Neural cell (in vitro differentiated cells): Measurements from ENCODE around the gene MKNK1.

Source experiments
- EP300 ChIP-seq: fragments of 450-650 bp; conservative IDR thresholded peaks from 2 replicates; pipeline ENCODE4 v1.6.1; 2014; ENCODE audit warnings: antibody characterized with exemption, mild to moderate bottlenecking, moderate library complexity; ENCODE audit not compliant: poor library complexity, severe bottlenecking
- EZH2 ChIP-seq: fragments of 200-600, 300-800 bp; shearing (Covaris generic), sonication (generic); IDR thresholded peaks from 2 replicates; pipeline ENCODE4 v1.6.1; 2014; ENCODE audit warnings: antibody characterized with exemption, low read length, borderline replicate concordance, mild to moderate bottlenecking; ENCODE audit not compliant: insufficient read depth, poor library complexity, severe bottlenecking
- POLR2AphosphoS5 ChIP-seq: IDR thresholded peaks from 2 replicates; pipeline ENCODE4 v1.6.1; 2012
- TF ChIP-seq, protein P1 (sequence below): fragments of 450-650 bp; IDR thresholded peaks from 2 replicates; pipeline ENCODE4 v1.5.1; 2014; ENCODE audit warnings: antibody characterized with exemption, mild to moderate bottlenecking, moderate library complexity; ENCODE audit not compliant: poor library complexity, severe bottlenecking

DNA sequence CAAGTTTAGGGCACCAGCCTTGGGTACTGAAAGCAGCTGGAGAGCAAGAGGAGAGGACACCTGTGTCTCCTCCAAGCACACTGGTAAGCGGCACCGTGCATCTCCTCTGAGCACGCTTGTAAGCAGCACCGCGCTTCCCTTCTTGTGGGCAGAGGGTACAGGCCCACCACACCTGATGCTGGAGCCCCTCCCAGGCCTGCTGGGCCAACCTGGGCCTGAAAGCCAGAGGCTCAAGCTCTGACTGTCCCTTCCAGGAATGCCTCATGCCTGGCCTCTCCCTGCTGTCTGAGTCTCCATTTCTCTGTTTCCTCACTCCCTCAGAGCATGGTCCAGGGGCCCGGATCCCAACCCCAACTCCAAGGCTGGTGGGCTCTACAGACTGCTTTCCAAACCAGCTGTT is 88.5 kb downstream of the MKNK1 start:
- TF ChIP-seq, protein P1, sequence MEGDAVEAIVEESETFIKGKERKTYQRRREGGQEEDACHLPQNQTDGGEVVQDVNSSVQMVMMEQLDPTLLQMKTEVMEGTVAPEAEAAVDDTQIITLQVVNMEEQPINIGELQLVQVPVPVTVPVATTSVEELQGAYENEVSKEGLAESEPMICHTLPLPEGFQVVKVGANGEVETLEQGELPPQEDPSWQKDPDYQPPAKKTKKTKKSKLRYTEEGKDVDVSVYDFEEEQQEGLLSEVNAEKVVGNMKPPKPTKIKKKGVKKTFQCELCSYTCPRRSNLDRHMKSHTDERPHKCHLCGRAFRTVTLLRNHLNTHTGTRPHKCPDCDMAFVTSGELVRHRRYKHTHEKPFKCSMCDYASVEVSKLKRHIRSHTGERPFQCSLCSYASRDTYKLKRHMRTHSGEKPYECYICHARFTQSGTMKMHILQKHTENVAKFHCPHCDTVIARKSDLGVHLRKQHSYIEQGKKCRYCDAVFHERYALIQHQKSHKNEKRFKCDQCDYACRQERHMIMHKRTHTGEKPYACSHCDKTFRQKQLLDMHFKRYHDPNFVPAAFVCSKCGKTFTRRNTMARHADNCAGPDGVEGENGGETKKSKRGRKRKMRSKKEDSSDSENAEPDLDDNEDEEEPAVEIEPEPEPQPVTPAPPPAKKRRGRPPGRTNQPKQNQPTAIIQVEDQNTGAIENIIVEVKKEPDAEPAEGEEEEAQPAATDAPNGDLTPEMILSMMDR: no peak
- no peak for TF ChIP-seq EZH2
- no peak for TF ChIP-seq POLR2AphosphoS5
- TF ChIP-seq EP300: no peak
